PC-3 (cell line): ENCODE results near the gene NPR3. TPM values are rescaled to one million over a fixed set of nuclear protein-coding genes. Genes with fewer than 3 reads are reported as not detected.
A peak's percentile ranks its signal among the peaks of the same experiment; 100 is the strongest.
"Not testable (repeated sequence)": the region's sequence is repeated elsewhere in the genome, so short reads cannot be mapped to it uniquely, and the experiment has no call there.

Experiments
- ATAC-seq: fragments of 200-7000 bp; cut with Tn5 transposase; 2 replicates; pipeline ENCODE4 v1.9.1; 2020; ENCODE audit warnings: mild to moderate bottlenecking, moderate library complexity
- BruUV-seq: library from RNA; stranded (reverse); fragments of 400-500 nt; replicated peaks from 2 replicates; lab custom pipeline; 2021; lab: Mats Ljungman, UMichigan
- CTCF ChIA-PET: fragments of 300-600 bp; sonication (Branson Sonifier 250); formaldehyde crosslinking; loops from one replicate; lab custom pipeline; 2022; ENCODE audit warnings: antibody characterized with exemption; lab: Charles Lee
- POLR2A ChIA-PET: fragments of 300-600 bp; sonication (Branson Sonifier 250); formaldehyde crosslinking; loops from one replicate; lab custom pipeline; 2022; ENCODE audit warnings: antibody characterized with exemption; ENCODE audit not compliant: unreplicated experiment; lab: Charles Lee
- DNase-seq: peaks from one replicate; pipeline ENCODE4 v3.0.0-alpha.2; 2015
- H2AFZ ChIP-seq: fragments of 300-600 bp; sonication (generic); 2 replicates; pipeline ENCODE4 v1.6.0; 2016; ENCODE audit warnings: antibody characterized with exemption, low read length
- H3F3A ChIP-seq: fragments of 300-600 bp; sonication (generic); one replicate; pipeline ENCODE4 v1.6.0; 2017; ENCODE audit warnings: antibody characterized with exemption, low read length, control low read depth, mild to moderate bottlenecking; ENCODE audit not compliant: unreplicated experiment
- H3K27ac ChIP-seq: fragments of 300-600 bp; sonication (generic); 2 replicates; pipeline ENCODE4 v1.5.1; 2016; ENCODE audit warnings: mild to moderate bottlenecking, low read length
- H3K27me3 ChIP-seq: fragments of 300-600 bp; sonication (generic); 2 replicates; pipeline ENCODE4 v1.6.1; 2016; ENCODE audit warnings: low read length, mixed read lengths
- H3K36me3 ChIP-seq: fragments of 300-600 bp; sonication (generic); 2 replicates; pipeline ENCODE4 v1.6.1; 2016; ENCODE audit warnings: low read depth, mixed run types, low read length, mixed read lengths
- H3K4me1 ChIP-seq: fragments of 300-600 bp; sonication (generic); 2 replicates; pipeline ENCODE4 v1.5.1; 2016; ENCODE audit warnings: low read length; ENCODE audit not compliant: insufficient read depth
- H3K4me2 ChIP-seq: fragments of 300-600 bp; sonication (generic); 2 replicates; pipeline ENCODE4 v1.6.0; 2016; ENCODE audit warnings: low read length
- H3K4me3 ChIP-seq: fragments of 300-600 bp; sonication (generic); 2 replicates; pipeline ENCODE4 v1.5.1; 2016; ENCODE audit warnings: mild to moderate bottlenecking, low read length, mixed read lengths
- H3K79me2 ChIP-seq: fragments of 300-600 bp; sonication (generic); 2 replicates; pipeline ENCODE4 v1.6.1; 2017; ENCODE audit warnings: low read length, mixed read lengths
- H3K9ac ChIP-seq: fragments of 300-600 bp; sonication (generic); 2 replicates; pipeline ENCODE4 v1.6.0; 2016; ENCODE audit warnings: mild to moderate bottlenecking, low read length
- H3K9me2 ChIP-seq: fragments of 300-600 bp; sonication (generic); replicated peaks from 2 replicates; pipeline ENCODE4 v1.6.1; 2016; ENCODE audit warnings: mixed run types, low read length, mixed read lengths
- H3K9me3 ChIP-seq: fragments of 300-600 bp; sonication (generic); 2 replicates; pipeline ENCODE4 v1.6.1; 2016; ENCODE audit warnings: low read length, mixed read lengths
- H4K20me1 ChIP-seq: fragments of 300-600 bp; sonication (generic); 2 replicates; pipeline ENCODE4 v1.6.1; 2016; ENCODE audit warnings: low read length, mixed read lengths
- EZH2 ChIP-seq: fragments of 300-600 bp; sonication (generic); IDR thresholded peaks from one replicate; pipeline ENCODE4 v1.6.1; 2017; ENCODE audit warnings: antibody characterized with exemption, mild to moderate bottlenecking, low read length; ENCODE audit not compliant: unreplicated experiment
- EZH2phosphoT487 ChIP-seq: fragments of 300-600 bp; sonication (generic); IDR thresholded peaks from 2 replicates; pipeline ENCODE4 v1.6.1; 2018; ENCODE audit warnings: mild to moderate bottlenecking, antibody characterized with exemption, low read length, borderline replicate concordance
- intact Hi-C: fragments of 100-400 bp; cut with micrococcal nuclease; formaldehyde crosslinking; loops from 2 replicates; pipeline ENCODE4 v1.9.0; 2023
- total RNA-seq: library from RNA; depleted of rRNA; stranded (reverse); fragments of >200 nt; gene quantifications from 2 replicates; pipeline ENCODE4 v1.2.3, GENCODE V29; 2014
- TF ChIP-seq, protein P1 (sequence below): fragments of 300-600 bp; sonication (generic); conservative IDR thresholded peaks from 2 replicates; pipeline ENCODE4 v1.5.1; 2017; ENCODE audit warnings: antibody characterized with exemption, low read depth, mild to moderate bottlenecking, low read length

NPR3 gene
- total RNA-seq, 1 experiment from 2014 or later = 3.9 TPM

DNA sequence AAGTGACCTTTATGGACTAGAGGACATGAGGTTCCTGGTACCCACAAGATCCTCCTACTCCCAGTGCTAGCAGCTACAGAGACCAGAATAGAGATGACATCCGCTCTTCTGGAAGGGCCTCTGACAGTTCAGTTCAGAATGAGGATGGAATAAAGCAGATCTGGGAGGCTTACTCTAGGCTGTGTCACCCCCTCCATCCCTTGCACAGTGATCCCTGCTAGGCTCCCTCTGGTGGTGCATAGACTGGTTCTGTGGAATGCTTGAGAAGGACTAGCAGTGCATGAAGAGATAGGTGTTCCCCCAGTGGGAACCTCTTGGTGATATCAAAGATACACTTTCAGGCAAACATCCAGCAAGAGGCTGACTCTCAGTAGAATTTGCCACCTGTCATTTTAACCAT lies 83.0 kb downstream of the NPR3 start:
- CTCF ChIA-PET = interaction anchor here (0.5 kb wide), 1 partner anchor 102 kb away, joined by 3 read pairs; no protein-coding TSS in a partner anchor
- intact Hi-C loops = loop anchor here (1.0 kb wide), 1 partner anchor 87 kb away; no protein-coding TSS in a partner anchor
- H3K4me1 ChIP-seq = peaks cover 14% of the 10 kb centered on the region

DNA sequence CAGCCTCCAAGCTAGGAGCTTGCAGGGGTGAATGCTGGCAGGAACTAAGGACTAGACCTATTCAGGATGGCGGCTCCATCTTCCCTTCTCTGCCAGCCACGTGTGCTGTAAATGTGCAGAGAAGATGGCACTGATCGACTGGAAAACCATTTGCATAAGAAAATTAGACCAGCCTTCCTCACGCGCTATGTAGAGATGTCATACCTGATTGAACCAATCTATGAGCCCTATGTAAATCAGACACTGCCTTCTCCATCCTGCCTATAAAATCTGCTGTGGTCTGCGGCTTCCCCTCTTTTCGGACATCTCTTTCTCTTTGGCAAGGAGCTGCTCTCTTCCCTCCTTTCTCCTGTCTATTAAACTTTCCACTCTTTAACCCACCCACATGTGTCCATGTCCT lies 91.6 kb downstream of the NPR3 start:
- ATAC-seq = no peak
- Histone ChIP-seq H3K36me3 (no peaks in the 10 kb centered on the region), H3K4me3 (no peak overlapping the region), H2AFZ (no peak overlapping the region), H3K27ac (no peak overlapping the region), H3F3A (no peaks in the 10 kb centered on the region), H3K4me2 (no peak overlapping the region), H3K79me2 (no peaks in the 10 kb centered on the region), H3K9ac (no peak overlapping the region), H3K4me1 (peaks cover 16% of the 10 kb centered on the region), H4K20me1 (no peaks in the 10 kb centered on the region), H3K27me3 (no peaks in the 10 kb centered on the region), H3K9me2 (no peaks in the 10 kb centered on the region), H3K9me3 (no peaks in the 10 kb centered on the region)
- DNase-seq = no peak
- POLR2A ChIA-PET = no interaction called here
- intact Hi-C loops = no loop called here
- no TSS peak for BruUV-seq
- CTCF ChIA-PET = no interaction called here
- no peak for TF ChIP-seq EZH2
- TF ChIP-seq, protein P1, sequence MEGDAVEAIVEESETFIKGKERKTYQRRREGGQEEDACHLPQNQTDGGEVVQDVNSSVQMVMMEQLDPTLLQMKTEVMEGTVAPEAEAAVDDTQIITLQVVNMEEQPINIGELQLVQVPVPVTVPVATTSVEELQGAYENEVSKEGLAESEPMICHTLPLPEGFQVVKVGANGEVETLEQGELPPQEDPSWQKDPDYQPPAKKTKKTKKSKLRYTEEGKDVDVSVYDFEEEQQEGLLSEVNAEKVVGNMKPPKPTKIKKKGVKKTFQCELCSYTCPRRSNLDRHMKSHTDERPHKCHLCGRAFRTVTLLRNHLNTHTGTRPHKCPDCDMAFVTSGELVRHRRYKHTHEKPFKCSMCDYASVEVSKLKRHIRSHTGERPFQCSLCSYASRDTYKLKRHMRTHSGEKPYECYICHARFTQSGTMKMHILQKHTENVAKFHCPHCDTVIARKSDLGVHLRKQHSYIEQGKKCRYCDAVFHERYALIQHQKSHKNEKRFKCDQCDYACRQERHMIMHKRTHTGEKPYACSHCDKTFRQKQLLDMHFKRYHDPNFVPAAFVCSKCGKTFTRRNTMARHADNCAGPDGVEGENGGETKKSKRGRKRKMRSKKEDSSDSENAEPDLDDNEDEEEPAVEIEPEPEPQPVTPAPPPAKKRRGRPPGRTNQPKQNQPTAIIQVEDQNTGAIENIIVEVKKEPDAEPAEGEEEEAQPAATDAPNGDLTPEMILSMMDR = no peak
- no peak for TF ChIP-seq EZH2phosphoT487

More for the DNA sequence above, 83.0 kb downstream of the NPR3 start:
- H3F3A ChIP-seq = no peaks in the 10 kb centered on the region
- H3K9ac ChIP-seq = no peak overlapping the region
- H3K9me3 ChIP-seq = no peaks in the 10 kb centered on the region
- H3K27me3 ChIP-seq = no peaks in the 10 kb centered on the region
- ATAC-seq = peak; percentile 81
- no peaks in the 10 kb centered on the region for H3K9me2 ChIP-seq
- DNase-seq = peak; percentile 59
- no TSS peak for BruUV-seq
- H3K79me2 ChIP-seq = no peaks in the 10 kb centered on the region
- no peak overlapping the region for H3K4me3 ChIP-seq
- TF ChIP-seq EZH2 (no peak), EZH2phosphoT487 (no peak)
- TF ChIP-seq, protein P1 = peak; percentile 75
- H4K20me1 ChIP-seq = no peaks in the 10 kb centered on the region
- POLR2A ChIA-PET = no interaction called here
- no peak overlapping the region for H3K4me2 ChIP-seq
- no peak overlapping the region for H2AFZ ChIP-seq
- no peak overlapping the region for H3K27ac ChIP-seq
- H3K36me3 ChIP-seq = no peaks in the 10 kb centered on the region

DNA sequence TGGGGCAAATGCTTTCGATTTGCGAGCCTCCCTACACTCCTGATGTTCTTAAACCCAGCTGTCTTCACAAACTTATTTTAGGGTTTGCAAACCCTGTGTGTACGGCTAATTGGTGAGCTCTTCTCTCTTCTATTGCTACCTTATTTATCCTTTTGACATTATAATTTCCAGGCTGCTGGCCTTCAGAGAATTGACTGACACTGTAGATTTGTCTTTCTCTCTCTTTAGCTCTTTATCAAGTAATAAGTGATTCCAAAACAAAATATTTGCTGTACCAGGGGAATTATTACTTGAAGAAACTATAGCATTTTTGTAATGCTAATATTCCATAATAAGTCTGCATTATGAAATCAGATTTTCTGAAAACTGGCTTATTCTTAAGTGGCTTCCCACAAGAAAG lies 92.5 kb downstream of the NPR3 start:
- H3K4me3 ChIP-seq = no peak overlapping the region
- ATAC-seq (no peak), DNase-seq (no peak)
- BruUV-seq = no TSS peak
- H3K4me2 ChIP-seq = no peak overlapping the region
- intact Hi-C loops = no loop called here
- H3K79me2 ChIP-seq = no peaks in the 10 kb centered on the region
- H3K9me2 ChIP-seq = no peaks in the 10 kb centered on the region
- H3K36me3 ChIP-seq = no peaks in the 10 kb centered on the region
- no peaks in the 10 kb centered on the region for H4K20me1 ChIP-seq
- ChIA-PET POLR2A (interaction anchor here (0.7 kb wide), 1 partner anchor 467 kb away, joined by 3 read pairs; no protein-coding TSS in a partner anchor), CTCF (interaction anchor here (0.7 kb wide), 1 partner anchor 94 kb away, joined by 3 read pairs; no protein-coding TSS in a partner anchor)
- no peaks in the 10 kb centered on the region for H3K27me3 ChIP-seq
- H3K4me1 ChIP-seq = peaks cover 16% of the 10 kb centered on the region
- no peaks in the 10 kb centered on the region for H3F3A ChIP-seq
- H3K9ac ChIP-seq = no peak overlapping the region
- TF ChIP-seq EZH2phosphoT487 = no peak
- TF ChIP-seq, protein P1 = no peak
- no peak for TF ChIP-seq EZH2
- no peaks in the 10 kb centered on the region for H3K9me3 ChIP-seq
- H2AFZ ChIP-seq = no peak overlapping the region
- H3K27ac ChIP-seq = no peak overlapping the region

DNA sequence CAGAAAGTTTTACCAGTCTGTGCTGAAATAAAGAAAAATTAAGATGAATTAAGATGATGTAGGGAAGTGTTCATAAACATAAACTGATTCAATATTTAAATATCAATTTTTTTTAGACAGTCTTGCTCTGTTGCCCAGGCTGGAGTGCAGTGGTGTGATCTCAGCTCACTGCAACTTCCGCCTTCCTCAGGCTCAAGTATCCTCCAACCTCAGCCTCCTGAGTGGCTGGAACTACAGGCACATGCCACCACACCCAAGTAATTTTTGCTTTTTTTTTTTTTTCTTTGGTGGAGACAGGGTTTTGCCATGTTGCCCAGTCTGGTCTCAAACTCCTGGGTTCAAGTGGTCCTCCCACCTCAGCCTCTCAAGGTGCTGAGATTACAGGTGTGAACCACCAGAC lies 94.3 kb downstream of the NPR3 start:
- peak overlapping the region; percentile 81 for H3K4me2 ChIP-seq
- H3K9me3 ChIP-seq, H3K4me3 ChIP-seq, H3K79me2 ChIP-seq, H2AFZ ChIP-seq, H3K27me3 ChIP-seq, H3K9me2 ChIP-seq, BruUV-seq, H3K36me3 ChIP-seq, DNase-seq, POLR2A ChIA-PET, H3F3A ChIP-seq, H4K20me1 ChIP-seq, ATAC-seq: not testable (repeated sequence)
- peak overlapping the region; percentile 75 for H3K27ac ChIP-seq
- CTCF ChIA-PET = interaction anchor here (1.0 kb wide), 1 partner anchor 57 kb away, joined by 3 read pairs; no protein-coding TSS in a partner anchor
- peaks cover 16% of the 10 kb centered on the region for H3K4me1 ChIP-seq
- H3K9ac ChIP-seq = peak overlapping the region; percentile 24; the same call in 1 of the 2 replicates
- intact Hi-C loops = loop anchor here (5.0 kb wide), 1 partner anchor 93 kb away; the partner anchor contains the start of gene NPR3
